Muscle layer of colon (tissue), 2 donors: Measurements from ENCODE around the gene KIAA2012.
"Not testable (repeated sequence)": the region's sequence is repeated elsewhere in the genome, so short reads cannot be mapped to it uniquely, and the experiment has no call there.

Experiments
- H3K27ac ChIP-seq: one replicate; pipeline ENCODE4 v1.7.0; 2013; ENCODE audit warnings: low read depth, mild to moderate bottlenecking, low read length, moderate library complexity
- H3K27me3 ChIP-seq, 2 donors: one replicate each; pipeline ENCODE4 v1.7.0; 2013; ENCODE audit warnings: low read length in 2 of 2, mild to moderate bottlenecking in 2 of 2; ENCODE audit not compliant: insufficient read depth in 2 of 2, control insufficient read depth in 1 of 2
- H3K36me3 ChIP-seq: one replicate; pipeline ENCODE4 v1.7.0; 2013; ENCODE audit warnings: mild to moderate bottlenecking, low read length; ENCODE audit not compliant: insufficient read depth
- H3K4me1 ChIP-seq: one replicate; pipeline ENCODE4 v1.7.0; 2013; ENCODE audit warnings: mild to moderate bottlenecking, low read length; ENCODE audit not compliant: insufficient read depth
- H3K4me3 ChIP-seq, 2 donors: one replicate each; pipeline ENCODE4 v1.7.0; 2013; ENCODE audit warnings: low read length in 2 of 2, low read depth in 1 of 2, mild to moderate bottlenecking in 1 of 2, moderate library complexity in 1 of 2
- H3K9ac ChIP-seq: one replicate; pipeline ENCODE4 v1.7.0; 2013; ENCODE audit warnings: low read length
- H3K9me3 ChIP-seq: one replicate; pipeline ENCODE4 v1.7.0; 2013; ENCODE audit warnings: mild to moderate bottlenecking, low read length
- donor health status: abdominal sarcoma.
- donor health status: Adenocarcinoma of cecum.

Gene KIAA2012

GRCh38 chr2:202121532-202122162 lies 48.6 kb downstream of the KIAA2012 start:
- Histone ChIP-seq H3K27ac (no peak overlapping the region), H3K4me3 (no peak overlapping the region)

GRCh38 chr2:202122163-202122540 lies 49.1 kb downstream of the KIAA2012 start:
- Histone ChIP-seq H3K27me3 (no peaks in the 10 kb centered on the region), H3K9me3 (no peaks in the 10 kb centered on the region), H3K27ac (no peak overlapping the region), H3K9ac (no peak overlapping the region), H3K4me3 (no peak overlapping the region), H3K36me3 (no peaks in the 10 kb centered on the region), H3K4me1 (no peaks in the 10 kb centered on the region)

More at GRCh38 chr2:202121532-202122162, 48.6 kb downstream of the KIAA2012 start:
- Histone ChIP-seq H3K4me1 (no peaks in the 10 kb centered on the region), H3K36me3 (no peaks in the 10 kb centered on the region), H3K27me3 (no peaks in the 10 kb centered on the region), H3K9me3 (no peaks in the 10 kb centered on the region), H3K9ac (no peak overlapping the region)

- Histone ChIP-seq H3K9me3 (no peaks in the 10 kb centered on the region), H3K27me3 (no peaks in the 10 kb centered on the region), H3K4me1 (no peaks in the 10 kb centered on the region), H3K27ac (no peak overlapping the region), H3K9ac (no peak overlapping the region), H3K4me3 (no peak overlapping the region), H3K36me3 (no peaks in the 10 kb centered on the region)
Observed at GRCh38 chr2:202122980-202123720, 50.1 kb downstream of the KIAA2012 start.

- no peaks in the 10 kb centered on the region for H3K4me1 ChIP-seq
- H3K36me3 ChIP-seq: no peaks in the 10 kb centered on the region
- H3K27ac ChIP-seq: no peak overlapping the region
- no peak overlapping the region for H3K9ac ChIP-seq
- H3K27me3 ChIP-seq: no peaks in the 10 kb centered on the region
- H3K9me3 ChIP-seq: no peaks in the 10 kb centered on the region
- H3K4me3 ChIP-seq: no peak overlapping the region
Observed at GRCh38 chr2:202124286-202124685, 51.2 kb downstream of the KIAA2012 start.

GRCh38 chr2:202127687-202128331 lies 54.8 kb downstream of the KIAA2012 start:
- no peak overlapping the region for H3K9ac ChIP-seq
- no peak overlapping the region for H3K4me3 ChIP-seq
- H3K27me3 ChIP-seq: no peaks in the 10 kb centered on the region
- H3K27ac ChIP-seq: no peak overlapping the region
- no peaks in the 10 kb centered on the region for H3K36me3 ChIP-seq
- H3K9me3 ChIP-seq: no peaks in the 10 kb centered on the region
- peaks cover 3% of the 10 kb centered on the region for H3K4me1 ChIP-seq

GRCh38 chr2:202129841-202130240 lies 56.8 kb downstream of the KIAA2012 start:
- H3K4me1 ChIP-seq: peaks cover 5% of the 10 kb centered on the region
- no peaks in the 10 kb centered on the region for H3K9me3 ChIP-seq
- H3K36me3 ChIP-seq: no peaks in the 10 kb centered on the region
- no peaks in the 10 kb centered on the region for H3K27me3 ChIP-seq
- H3K27ac ChIP-seq: no peak overlapping the region
- H3K9ac ChIP-seq: no peak overlapping the region
- H3K4me3 ChIP-seq: no peak overlapping the region

GRCh38 chr2:202133200-202133908 lies 60.3 kb downstream of the KIAA2012 start:
- Histone ChIP-seq H3K4me3 (no peak overlapping the region), H3K9ac (no peak overlapping the region), H3K27ac (no peak overlapping the region)

GRCh38 chr2:202133909-202134265 lies 60.8 kb downstream of the KIAA2012 start:
- Histone ChIP-seq H3K4me1 (peaks cover 17% of the 10 kb centered on the region), H3K27me3 (no peaks in the 10 kb centered on the region), H3K4me3 (no peak overlapping the region), H3K9ac (no peak overlapping the region), H3K27ac (no peak overlapping the region), H3K36me3 (no peaks in the 10 kb centered on the region), H3K9me3 (no peaks in the 10 kb centered on the region)

More at GRCh38 chr2:202133200-202133908, 60.3 kb downstream of the KIAA2012 start:
- Histone ChIP-seq H3K9me3 (no peaks in the 10 kb centered on the region), H3K27me3 (no peaks in the 10 kb centered on the region), H3K36me3 (no peaks in the 10 kb centered on the region), H3K4me1 (peaks cover 17% of the 10 kb centered on the region)

GRCh38 chr2:202135091-202135874 lies 62.2 kb downstream of the KIAA2012 start:
- Histone ChIP-seq H3K27me3 (no peaks in the 10 kb centered on the region), H3K9me3 (no peaks in the 10 kb centered on the region), H3K4me3 (no peak overlapping the region), H3K9ac (no peak overlapping the region), H3K36me3 (no peaks in the 10 kb centered on the region), H3K27ac (no peak overlapping the region), H3K4me1 (peaks cover 20% of the 10 kb centered on the region)

- not testable (repeated sequence) for H3K9ac ChIP-seq, H3K27me3 ChIP-seq, H3K9me3 ChIP-seq, H3K4me3 ChIP-seq, H3K36me3 ChIP-seq, H3K27ac ChIP-seq
- H3K4me1 ChIP-seq: peaks cover 27% of the 10 kb centered on the region
Observed at GRCh38 chr2:202136039-202136438, 63.0 kb downstream of the KIAA2012 start.

GRCh38 chr2:202136526-202136925 lies 63.5 kb downstream of the KIAA2012 start:
- Histone ChIP-seq H3K9me3 (no peaks in the 10 kb centered on the region), H3K9ac (no peak overlapping the region), H3K27me3 (no peaks in the 10 kb centered on the region), H3K4me3 (no peak overlapping the region), H3K36me3 (no peaks in the 10 kb centered on the region), H3K27ac (no peak overlapping the region), H3K4me1 (peaks cover 28% of the 10 kb centered on the region)
